GM23248 (cell line): ENCODE data around the gene AFAP1L1.

Source experiments
- EZH2 ChIP-seq: fragments of 200-600 bp; sonication (generic); IDR thresholded peaks from 2 replicates; pipeline ENCODE4 v1.6.1; 2018; ENCODE audit warnings: antibody characterized with exemption, mild to moderate bottlenecking; ENCODE audit not compliant: insufficient read depth, poor library complexity, severe bottlenecking
- EZH2phosphoT487 ChIP-seq: fragments of 200-600 bp; sonication (generic); IDR thresholded peaks from 2 replicates; pipeline ENCODE4 v1.6.1; 2018; ENCODE audit warnings: antibody characterized with exemption, moderate library complexity, mild to moderate bottlenecking, low read depth; ENCODE audit not compliant: insufficient read depth

DNA sequence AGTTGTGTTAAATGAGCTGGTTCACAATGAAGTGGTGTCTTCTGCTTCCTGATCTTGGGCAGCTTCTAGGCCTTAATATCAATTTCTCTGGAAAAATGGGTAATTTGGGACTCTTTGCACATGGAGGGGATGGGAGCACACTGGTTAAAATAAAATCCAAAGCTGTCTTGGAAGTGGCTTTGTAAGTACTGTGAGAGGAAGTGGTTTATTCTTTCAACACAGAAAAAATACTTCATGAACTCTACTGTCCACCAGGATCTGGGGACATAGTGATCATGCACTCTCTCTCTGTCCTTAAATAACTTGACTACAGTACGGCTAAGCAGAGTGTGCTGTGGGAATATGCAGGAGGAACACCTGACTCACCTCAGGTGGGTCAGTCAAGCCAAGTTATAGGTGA lies 88.6 kb downstream of the AFAP1L1 start:
- no peak for TF ChIP-seq EZH2
- no peak for TF ChIP-seq EZH2phosphoT487
